ENCODE data around the gene YWHAH. TPM values are rescaled to one million over a fixed set of nuclear protein-coding genes. Genes with fewer than 3 reads are reported as not detected.

Gene YWHAH
- total and polyA plus RNA-seq, 2 donors (not counting 1 experiment from before 2014, with no cell fraction given), result 32.6 to 51.1 TPM

DNA sequence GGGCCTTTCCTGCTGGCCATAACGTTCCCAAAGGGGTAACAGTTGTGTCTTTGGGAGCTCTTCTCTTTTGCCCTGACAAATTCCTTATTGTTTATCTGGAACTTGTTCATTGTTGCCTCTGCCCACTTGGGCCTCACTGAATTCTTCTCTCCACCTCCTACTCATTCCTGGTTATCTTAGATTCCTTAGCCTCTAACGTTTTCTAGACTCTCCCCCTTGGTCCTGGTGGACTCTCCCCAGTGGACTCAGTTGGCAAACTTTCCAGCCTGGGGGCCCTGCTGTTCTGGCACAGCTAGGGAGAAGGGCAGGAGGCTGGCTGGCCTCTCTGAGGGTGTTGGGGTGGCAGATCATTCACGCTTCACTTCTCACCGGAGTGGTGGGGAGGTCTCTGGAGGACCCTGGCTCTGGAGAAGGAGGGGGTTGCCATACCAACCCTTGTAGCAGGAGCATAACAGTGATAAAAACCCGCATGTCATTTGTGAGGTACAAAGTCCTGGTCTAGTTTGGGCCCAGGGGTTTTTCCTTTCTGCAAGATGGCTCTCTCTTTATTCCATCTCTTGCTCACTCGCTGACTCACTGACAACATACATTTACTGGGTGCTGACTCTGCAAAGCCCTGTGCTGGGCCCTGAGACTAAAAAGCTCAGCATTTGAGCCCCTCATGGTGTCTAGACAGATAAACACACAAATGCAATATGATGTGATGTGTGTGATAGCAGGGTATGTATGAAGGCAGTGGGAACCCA, 39.7 kb downstream of the YWHAH start:
- DNase-seq (no peak), ATAC-seq (ENCODE audit: low read depth) (no peak)
- ChIA-PET CTCF (no interaction called here), POLR2A (no interaction called here)
- Histone ChIP-seq H2AFZ (ENCODE audit: insufficient read depth, low read depth, low read length, poor library complexity, severe bottlenecking) (no peak overlapping the region), H3K9ac (ENCODE audit: low read length) (no peak overlapping the region), H3K36me3 (replicated peaks in 1 of 2; ENCODE audit: control extremely low read depth in 1 of 2, control insufficient read depth in 1 of 2, extremely low read depth in 1 of 2, insufficient read depth in 2 of 2, low read length in 1 of 2) (no peaks in the 10 kb centered on the region), H3K4me1 (ENCODE audit: control insufficient read depth in 2 of 2, insufficient read depth in 2 of 2, low read length in 2 of 2) (no peaks in the 10 kb centered on the region), H3K27ac (ENCODE audit: low read length in 2 of 2) (no peak overlapping the region), H3K4me3 (ENCODE audit: control extremely low read depth in 1 of 5, extremely low read depth in 1 of 5, insufficient read depth in 1 of 5, low read depth in 2 of 5, low read length in 4 of 5) (no peak overlapping the region), H3K27me3 (replicated peaks in 1 of 4; ENCODE audit: control extremely low read depth in 1 of 4, control insufficient read depth in 3 of 4, insufficient read depth in 4 of 4, low read length in 3 of 4) (peaks cover 0 to 5% (median 0%) of the 10 kb centered on the region in 4 experiments), H3K4me2 (replicated peaks; ENCODE audit: low read depth, low read length, poor library complexity, severe bottlenecking) (no peak overlapping the region), H3K9me3 (ENCODE audit: control extremely low read depth in 1 of 3, control insufficient read depth in 2 of 3, insufficient read depth in 1 of 3, low read length in 2 of 3) (no peaks in the 10 kb centered on the region), H3K79me2 (ENCODE audit: control insufficient read depth, insufficient read depth, low read length) (no peaks in the 10 kb centered on the region), H4K20me1 (ENCODE audit: control insufficient read depth, insufficient read depth, low read length, poor library complexity, severe bottlenecking) (no peaks in the 10 kb centered on the region)
- WGBS (ENCODE audit: insufficient coverage), result 64% methylated on average over 4 of the region's 6 CpGs
- H3K27me3 Mint-ChIP-seq, result peaks cover 10% of the 10 kb centered on the region
- no peaks in the 10 kb centered on the region for H3K4me1 Mint-ChIP-seq
- no peaks in the 10 kb centered on the region for H3K9me3 Mint-ChIP-seq (ENCODE audit: insufficient read depth)
- intact Hi-C loops (cut with micrococcal nuclease), result no loop called here
- H3K27ac Mint-ChIP-seq, result no peak overlapping the region
- H3K4me3 Mint-ChIP-seq, result no peak overlapping the region
- no peak for TF ChIP-seq EZH2 (IDR thresholded peaks at IDR 0.05; ENCODE audit: borderline replicate concordance, insufficient read depth, low read depth, low read length, poor library complexity, severe bottlenecking)
- TF ChIP-seq, protein P1, sequence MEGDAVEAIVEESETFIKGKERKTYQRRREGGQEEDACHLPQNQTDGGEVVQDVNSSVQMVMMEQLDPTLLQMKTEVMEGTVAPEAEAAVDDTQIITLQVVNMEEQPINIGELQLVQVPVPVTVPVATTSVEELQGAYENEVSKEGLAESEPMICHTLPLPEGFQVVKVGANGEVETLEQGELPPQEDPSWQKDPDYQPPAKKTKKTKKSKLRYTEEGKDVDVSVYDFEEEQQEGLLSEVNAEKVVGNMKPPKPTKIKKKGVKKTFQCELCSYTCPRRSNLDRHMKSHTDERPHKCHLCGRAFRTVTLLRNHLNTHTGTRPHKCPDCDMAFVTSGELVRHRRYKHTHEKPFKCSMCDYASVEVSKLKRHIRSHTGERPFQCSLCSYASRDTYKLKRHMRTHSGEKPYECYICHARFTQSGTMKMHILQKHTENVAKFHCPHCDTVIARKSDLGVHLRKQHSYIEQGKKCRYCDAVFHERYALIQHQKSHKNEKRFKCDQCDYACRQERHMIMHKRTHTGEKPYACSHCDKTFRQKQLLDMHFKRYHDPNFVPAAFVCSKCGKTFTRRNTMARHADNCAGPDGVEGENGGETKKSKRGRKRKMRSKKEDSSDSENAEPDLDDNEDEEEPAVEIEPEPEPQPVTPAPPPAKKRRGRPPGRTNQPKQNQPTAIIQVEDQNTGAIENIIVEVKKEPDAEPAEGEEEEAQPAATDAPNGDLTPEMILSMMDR (IDR thresholded peaks at IDR 0.05), result no peak

DNA sequence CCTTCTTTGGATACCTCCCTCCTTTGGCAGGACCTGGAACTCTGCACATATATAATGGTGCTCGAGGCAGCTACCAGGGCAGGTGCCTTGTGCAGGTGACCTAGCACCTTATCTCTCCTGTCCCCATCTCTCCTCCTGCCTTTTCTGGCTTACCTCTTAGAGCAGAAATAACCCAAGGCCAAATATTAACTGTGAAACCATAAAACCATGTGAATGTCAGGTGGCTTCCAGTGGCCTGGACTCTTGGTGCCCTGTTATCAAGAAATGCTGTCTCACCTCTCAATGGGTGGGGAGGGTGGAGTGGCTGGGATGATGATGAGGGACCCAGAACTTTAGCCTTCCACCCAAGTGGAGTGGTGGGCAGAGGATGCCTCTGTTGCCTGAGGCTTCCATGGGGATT, 42.9 kb downstream of the YWHAH start:
- intact Hi-C loops (cut with micrococcal nuclease), result no loop called here
- peaks cover 18% of the 10 kb centered on the region for H3K27me3 Mint-ChIP-seq
- DNase-seq (no peak), ATAC-seq (ENCODE audit: low read depth) (no peak)
- no peaks in the 10 kb centered on the region for H3K9me3 ChIP-seq (ENCODE audit: control extremely low read depth in 1 of 3, control insufficient read depth in 2 of 3, insufficient read depth in 1 of 3, low read length in 2 of 3)
- no peaks in the 10 kb centered on the region for H3K36me3 ChIP-seq (replicated peaks in 1 of 2; ENCODE audit: control extremely low read depth in 1 of 2, control insufficient read depth in 1 of 2, extremely low read depth in 1 of 2, insufficient read depth in 2 of 2, low read length in 1 of 2)
- H3K4me1 Mint-ChIP-seq, result no peaks in the 10 kb centered on the region
- ChIA-PET POLR2A (no interaction called here), CTCF (interaction anchor here (0.7 kb wide), 1 partner anchor 708 kb away, joined by 3 read pairs; no protein-coding TSS in a partner anchor)
- H3K79me2 ChIP-seq (ENCODE audit: control insufficient read depth, insufficient read depth, low read length), result no peaks in the 10 kb centered on the region
- no peaks in the 10 kb centered on the region for H4K20me1 ChIP-seq (ENCODE audit: control insufficient read depth, insufficient read depth, low read length, poor library complexity, severe bottlenecking)
- no peaks in the 10 kb centered on the region for H3K4me1 ChIP-seq (ENCODE audit: control insufficient read depth in 2 of 2, insufficient read depth in 2 of 2, low read length in 2 of 2)
- H3K27me3 ChIP-seq (replicated peaks in 1 of 4; ENCODE audit: control extremely low read depth in 1 of 4, control insufficient read depth in 3 of 4, insufficient read depth in 4 of 4, low read length in 3 of 4), result peaks cover 0 to 5% (median 0%) of the 10 kb centered on the region in 4 experiments
- H3K27ac ChIP-seq (ENCODE audit: low read length in 2 of 2), result no peak overlapping the region
- no peak overlapping the region for H2AFZ ChIP-seq (ENCODE audit: insufficient read depth, low read depth, low read length, poor library complexity, severe bottlenecking)
- H3K4me3 ChIP-seq (ENCODE audit: control extremely low read depth in 1 of 5, extremely low read depth in 1 of 5, insufficient read depth in 1 of 5, low read depth in 2 of 5, low read length in 4 of 5), result no peak overlapping the region
- H3K9me3 Mint-ChIP-seq (ENCODE audit: insufficient read depth), result no peaks in the 10 kb centered on the region
- H3K9ac ChIP-seq (ENCODE audit: low read length), result no peak overlapping the region
- H3K4me2 ChIP-seq (replicated peaks; ENCODE audit: low read depth, low read length, poor library complexity, severe bottlenecking), result no peak overlapping the region
- no peak overlapping the region for H3K27ac Mint-ChIP-seq
- H3K4me3 Mint-ChIP-seq, result no peak overlapping the region
- 100% methylated on average over 1 of the region's 1 CpG for WGBS (ENCODE audit: insufficient coverage)
- TF ChIP-seq EZH2 (IDR thresholded peaks at IDR 0.05; ENCODE audit: borderline replicate concordance, insufficient read depth, low read depth, low read length, poor library complexity, severe bottlenecking), result no peak
- TF ChIP-seq, protein P1 (IDR thresholded peaks at IDR 0.05), result no peak
